ENCODE results near the gene ADCY2. TPM values are rescaled to one million over a fixed set of nuclear protein-coding genes. Genes with fewer than 3 reads are reported as not detected.
A peak's percentile ranks its signal among the peaks of the same experiment; 100 is the strongest.

ADCY2 gene
- total RNA-seq, 8 experiments from 2014 or later: 0.09 to 83.3 (median 8.9) TPM

- WGBS, 10 experiments: 5% methylated on average over 10 of the region's 76 CpGs; no CpG with 5 or more reads in 9 of the 10 experiments
- peak; percentile 59 to 82 (median 68) for ATAC-seq (replicated peaks in 6 of 8)
- in situ Hi-C loops (cut with MboI; ENCODE audit: low pct_unique_long_range_greater_than_20kb in 2 of 9, low sequenced_read_pairs in 9 of 9, unreplicated experiment in 9 of 9): loop anchor here in 2 of 9 experiments (25.0 kb wide), 2 partner anchors 588 to 1063 kb away; no protein-coding TSS in a partner anchor
- H3K27ac ChIP-seq: peak within 1 kb of the TSS in 1 of 2 donors; percentile 50
- peaks cover 23% of the 10 kb centered on the region in 2 donors for H3K4me1 ChIP-seq (replicated peaks in 1 of 2)
- H3K4me3 ChIP-seq: peak within 1 kb of the TSS; percentile 33 to 46 (median 39)
Measured at GRCh38 chr5:7850395-7851239, 454.7 kb downstream of the ADCY2 start, which contains the start of gene CFAP90. Gene CFAP90 (minus strand): TSS chr5:7851133. CDS start chr5:7851021, 112 bp downstream.

GRCh38 chr5:7851240-7851592 is 455.3 kb downstream of the ADCY2 start:
- WGBS, 10 experiments: 40 to 100% (median 80%) methylated on average over 1 to 4 of the region's 16 CpGs; no CpG with 5 or more reads in 4 of the 10 experiments
- peak overlapping the region in 3 of 5 donors; percentile 39 to 46 (median 45) for H3K4me3 ChIP-seq
- ATAC-seq (replicated peaks in 6 of 8): no peak
- H3K4me1 ChIP-seq (replicated peaks in 1 of 2): peaks cover 21 to 23% of the 10 kb centered on the region in 2 donors
- in situ Hi-C loops (cut with MboI; ENCODE audit: low pct_unique_long_range_greater_than_20kb in 2 of 9, low sequenced_read_pairs in 9 of 9, unreplicated experiment in 9 of 9): loop anchor here in 2 of 9 experiments (25.0 kb wide), 2 partner anchors 589 to 1064 kb away; no protein-coding TSS in a partner anchor
- H3K27ac ChIP-seq: no peak overlapping the region

- in situ Hi-C loops (cut with MboI; ENCODE audit: low pct_unique_long_range_greater_than_20kb in 2 of 9, low sequenced_read_pairs in 9 of 9, unreplicated experiment in 9 of 9): loop anchor here in 2 of 9 experiments (25.0 kb wide), 2 partner anchors 589 to 1064 kb away; no protein-coding TSS in a partner anchor
- Histone ChIP-seq H3K4me1 (replicated peaks in 1 of 2) (peaks cover 20 to 23% of the 10 kb centered on the region in 2 donors), H3K27ac (no peak overlapping the region), H3K4me3 (no peak overlapping the region)
- ATAC-seq (replicated peaks in 6 of 8): no peak
- WGBS, 10 experiments: 71 to 92% (median 83%) methylated on average over 2 to 8 of the region's 8 CpGs; no CpG with 5 or more reads in 3 of the 10 experiments
Measured at GRCh38 chr5:7851617-7852289, 455.8 kb downstream of the ADCY2 start.

- Histone ChIP-seq H3K4me3 (no peak overlapping the region), H3K4me1 (replicated peaks in 1 of 2) (peaks cover 20 to 22% of the 10 kb centered on the region in 2 donors), H3K27ac (no peak overlapping the region)
- ATAC-seq (replicated peaks in 6 of 8): no peak
- in situ Hi-C loops (cut with MboI; ENCODE audit: low pct_unique_long_range_greater_than_20kb in 2 of 9, low sequenced_read_pairs in 9 of 9, unreplicated experiment in 9 of 9): loop anchor here in 2 of 9 experiments (25.0 kb wide), 2 partner anchors 590 to 1065 kb away; no protein-coding TSS in a partner anchor
- WGBS, 10 experiments: 0 to 100% (median 91%) methylated on average over 1 of the region's 1 CpG; no CpG with 5 or more reads in 1 of the 10 experiments
Measured at GRCh38 chr5:7852542-7852941, 456.6 kb downstream of the ADCY2 start.

GRCh38 chr5:7852988-7853387 is 457.1 kb downstream of the ADCY2 start:
- WGBS, 10 experiments: 57 to 100% (median 93%) methylated on average over 1 to 2 of the region's 2 CpGs; no CpG with 5 or more reads in 2 of the 10 experiments
- in situ Hi-C loops (cut with MboI; ENCODE audit: low pct_unique_long_range_greater_than_20kb in 2 of 9, low sequenced_read_pairs in 9 of 9, unreplicated experiment in 9 of 9): loop anchor here in 2 of 9 experiments (25.0 kb wide), 2 partner anchors 591 to 1066 kb away; no protein-coding TSS in a partner anchor
- Histone ChIP-seq H3K4me3 (no peak overlapping the region), H3K4me1 (replicated peaks in 1 of 2) (peaks cover 17 to 18% of the 10 kb centered on the region in 2 donors), H3K27ac (no peak overlapping the region)
- ATAC-seq (replicated peaks in 6 of 8): no peak

- WGBS, 10 experiments: 33 to 100% (median 93%) methylated on average over 1 to 3 of the region's 3 CpGs; no CpG with 5 or more reads in 2 of the 10 experiments
- no peak overlapping the region for H3K27ac ChIP-seq
- H3K4me3 ChIP-seq: no peak overlapping the region
- in situ Hi-C loops (cut with MboI; ENCODE audit: low pct_unique_long_range_greater_than_20kb in 2 of 9, low sequenced_read_pairs in 9 of 9, unreplicated experiment in 9 of 9): loop anchor here in 2 of 9 experiments (25.0 kb wide), 2 partner anchors 593 to 1068 kb away; no protein-coding TSS in a partner anchor
- H3K4me1 ChIP-seq (replicated peaks in 1 of 2): no peaks in the 10 kb centered on the region
- no peak for ATAC-seq (replicated peaks in 6 of 8)
Measured at GRCh38 chr5:7855611-7856010, 459.7 kb downstream of the ADCY2 start.

- WGBS, 10 experiments: 90 to 100% (median 100%) methylated on average over 1 to 2 of the region's 2 CpGs; no CpG with 5 or more reads in 3 of the 10 experiments
- H3K27ac ChIP-seq: no peak overlapping the region
- H3K4me3 ChIP-seq: no peak overlapping the region
- peak; percentile 83 to 98 (median 91) for ATAC-seq (replicated peaks in 6 of 8)
- in situ Hi-C loops (cut with MboI; ENCODE audit: low pct_unique_long_range_greater_than_20kb in 2 of 9, low sequenced_read_pairs in 9 of 9, unreplicated experiment in 9 of 9): loop anchor here in 2 of 9 experiments (25.0 kb wide), 2 partner anchors 595 to 1070 kb away; no protein-coding TSS in a partner anchor
- no peaks in the 10 kb centered on the region for H3K4me1 ChIP-seq (replicated peaks in 1 of 2)
Measured at GRCh38 chr5:7856855-7857254, 460.9 kb downstream of the ADCY2 start.

GRCh38 chr5:7857361-7857760 is 461.4 kb downstream of the ADCY2 start:
- in situ Hi-C loops (cut with MboI; ENCODE audit: low pct_unique_long_range_greater_than_20kb in 2 of 9, low sequenced_read_pairs in 9 of 9, unreplicated experiment in 9 of 9): loop anchor here in 2 of 9 experiments (25.0 kb wide), 2 partner anchors 595 to 1070 kb away; no protein-coding TSS in a partner anchor
- no peak for ATAC-seq (replicated peaks in 6 of 8)
- H3K4me3 ChIP-seq: no peak overlapping the region
- H3K4me1 ChIP-seq (replicated peaks in 1 of 2): no peaks in the 10 kb centered on the region
- no peak overlapping the region for H3K27ac ChIP-seq
- WGBS, 10 experiments: 0 to 100% (median 63%) methylated on average over 1 to 5 of the region's 5 CpGs; no CpG with 5 or more reads in 1 of the 10 experiments

GRCh38 chr5:7857926-7858632 is 462.1 kb downstream of the ADCY2 start:
- Histone ChIP-seq H3K4me1 (replicated peaks in 1 of 2) (no peaks in the 10 kb centered on the region), H3K4me3 (no peak overlapping the region), H3K27ac (no peak overlapping the region)
- in situ Hi-C loops (cut with MboI; ENCODE audit: low pct_unique_long_range_greater_than_20kb in 2 of 9, low sequenced_read_pairs in 9 of 9, unreplicated experiment in 9 of 9): loop anchor here in 2 of 9 experiments (25.0 kb wide), 2 partner anchors 596 to 1071 kb away; no protein-coding TSS in a partner anchor
- no peak for ATAC-seq (replicated peaks in 6 of 8)
- 76 to 100% (median 82%) methylated on average over 2 to 9 of the region's 9 CpGs for WGBS, 10 experiments

GRCh38 chr5:7866196-7866595 is 470.3 kb downstream of the ADCY2 start:
- no peak for ATAC-seq (replicated peaks in 6 of 8)
- in situ Hi-C loops (cut with MboI; ENCODE audit: low pct_unique_long_range_greater_than_20kb in 2 of 9, low sequenced_read_pairs in 9 of 9, unreplicated experiment in 9 of 9): loop anchor here in 2 of 9 experiments (25.0 kb wide), 2 partner anchors 604 to 1079 kb away; no protein-coding TSS in a partner anchor
- WGBS, 10 experiments: 67 to 100% (median 100%) methylated on average over 1 to 2 of the region's 2 CpGs

GRCh38 chr5:7867260-7867659 is 471.3 kb downstream of the ADCY2 start:
- Histone ChIP-seq H3K27ac (no peak overlapping the region), H3K4me3 (no peak overlapping the region), H3K4me1 (replicated peaks in 1 of 2) (peaks cover 11 to 19% of the 10 kb centered on the region in 2 donors)
- 40 to 100% (median 83%) methylated on average over 1 to 3 of the region's 3 CpGs; no CpG with 5 or more reads in 1 of the 10 experiments for WGBS, 10 experiments
- in situ Hi-C loops (cut with MboI; ENCODE audit: low pct_unique_long_range_greater_than_20kb in 2 of 9, low sequenced_read_pairs in 9 of 9, unreplicated experiment in 9 of 9): loop anchor here in 2 of 9 experiments (25.0 kb wide), 2 partner anchors 605 to 1080 kb away; no protein-coding TSS in a partner anchor
- no peak for ATAC-seq (replicated peaks in 6 of 8)

More at GRCh38 chr5:7866196-7866595, 470.3 kb downstream of the ADCY2 start:
- no peak overlapping the region for H3K4me3 ChIP-seq
- no peak overlapping the region for H3K27ac ChIP-seq
- H3K4me1 ChIP-seq (replicated peaks in 1 of 2): peaks cover 11 to 19% of the 10 kb centered on the region in 2 donors

- in situ Hi-C loops (cut with MboI; ENCODE audit: low pct_unique_long_range_greater_than_20kb in 2 of 9, low sequenced_read_pairs in 9 of 9, unreplicated experiment in 9 of 9): loop anchor here in 2 of 9 experiments (25.0 kb wide), 2 partner anchors 606 to 1081 kb away; no protein-coding TSS in a partner anchor
- Histone ChIP-seq H3K27ac (peak overlapping the region in 1 of 2 donors; percentile 64), H3K4me3 (peak overlapping the region; percentile 84 to 100 (median 96)), H3K4me1 (replicated peaks in 1 of 2) (peaks cover 11 to 19% of the 10 kb centered on the region in 2 donors)
- 0% methylated on average over 1 to 8 of the region's 8 CpGs; no CpG with 5 or more reads in 2 of the 10 experiments for WGBS, 10 experiments
- ATAC-seq (replicated peaks in 6 of 8): peak in 3 of 8 experiments; percentile 3 to 11 (median 11)
Measured at GRCh38 chr5:7868427-7868772, 472.5 kb downstream of the ADCY2 start.
